ENCODE results near the gene AKR1B15.

Gene AKR1B15

DNA sequence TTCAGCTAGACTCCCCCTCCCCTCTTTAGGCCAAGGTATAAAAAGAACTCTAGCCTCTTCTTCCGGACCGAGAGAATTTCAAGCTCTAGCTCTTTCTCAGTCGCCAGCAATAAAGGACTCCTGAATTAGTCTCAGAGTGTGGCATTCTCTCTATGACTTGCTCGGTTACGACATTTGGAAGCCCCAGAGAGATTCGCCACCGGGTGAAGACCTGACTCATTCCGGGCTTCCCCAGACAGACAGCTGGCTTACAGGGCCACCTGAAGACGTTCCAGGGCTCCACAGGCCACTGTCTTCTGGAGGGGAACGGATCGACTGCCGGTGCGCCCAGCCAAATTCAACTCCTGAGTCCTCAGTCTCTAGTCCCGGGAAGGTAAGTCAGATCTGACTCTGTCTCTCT is at the start of gene AKR1B15:
AKR1B15 (plus strand) TSS at position 234 of the 400 bp plus-strand sequence. CDS start 15,510 bp downstream, outside the sequence.
- ChIA-PET POLR2A (no interaction called here), CTCF (interaction anchor here (1.2 to 8.2 kb wide), 13 partner anchors 9 to 131 kb away, joined by 3 to 98 read pairs (median 29); partner anchors contain the start of gene AKR1B10)
- TF ChIP-seq, protein P1, sequence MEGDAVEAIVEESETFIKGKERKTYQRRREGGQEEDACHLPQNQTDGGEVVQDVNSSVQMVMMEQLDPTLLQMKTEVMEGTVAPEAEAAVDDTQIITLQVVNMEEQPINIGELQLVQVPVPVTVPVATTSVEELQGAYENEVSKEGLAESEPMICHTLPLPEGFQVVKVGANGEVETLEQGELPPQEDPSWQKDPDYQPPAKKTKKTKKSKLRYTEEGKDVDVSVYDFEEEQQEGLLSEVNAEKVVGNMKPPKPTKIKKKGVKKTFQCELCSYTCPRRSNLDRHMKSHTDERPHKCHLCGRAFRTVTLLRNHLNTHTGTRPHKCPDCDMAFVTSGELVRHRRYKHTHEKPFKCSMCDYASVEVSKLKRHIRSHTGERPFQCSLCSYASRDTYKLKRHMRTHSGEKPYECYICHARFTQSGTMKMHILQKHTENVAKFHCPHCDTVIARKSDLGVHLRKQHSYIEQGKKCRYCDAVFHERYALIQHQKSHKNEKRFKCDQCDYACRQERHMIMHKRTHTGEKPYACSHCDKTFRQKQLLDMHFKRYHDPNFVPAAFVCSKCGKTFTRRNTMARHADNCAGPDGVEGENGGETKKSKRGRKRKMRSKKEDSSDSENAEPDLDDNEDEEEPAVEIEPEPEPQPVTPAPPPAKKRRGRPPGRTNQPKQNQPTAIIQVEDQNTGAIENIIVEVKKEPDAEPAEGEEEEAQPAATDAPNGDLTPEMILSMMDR (IDR thresholded peaks at IDR 0.05; ENCODE audit: insufficient read depth, low read length, missing control alignments), result no peak
- no peak for DNase-seq (ENCODE audit: low read depth, low spot score)
- no peak within 1 kb of the TSS for H3K4me3 ChIP-seq (ENCODE audit: low read depth, low read length)

DNA sequence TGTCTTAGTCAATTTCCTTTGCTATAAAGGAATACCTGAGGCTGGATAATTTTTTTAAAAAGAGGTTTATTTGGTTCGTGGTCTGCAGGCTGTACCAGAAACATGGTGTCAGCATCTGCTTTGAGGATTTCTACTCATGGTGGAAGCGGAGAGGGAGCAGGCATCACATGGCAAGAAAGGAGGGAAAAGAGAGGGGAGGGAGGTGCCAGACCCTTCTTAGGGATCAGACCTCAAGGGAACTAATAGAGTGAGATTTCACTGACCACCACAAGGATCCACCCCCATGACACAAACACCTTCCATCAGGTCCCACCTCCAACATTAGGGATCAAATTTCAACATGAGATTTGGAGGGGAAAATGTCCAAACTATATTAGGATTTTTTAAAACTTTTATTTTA is 48.5 kb upstream of the AKR1B15 start:
- ChIA-PET CTCF (interaction anchor here (1.1 to 1.7 kb wide), 4 partner anchors 12 to 67 kb away, joined by 3 to 8 read pairs (median 6); no protein-coding TSS in a partner anchor), POLR2A (no interaction called here)
- H3K4me3 ChIP-seq (ENCODE audit: low read depth, low read length), result no peak overlapping the region
- TF ChIP-seq, protein P1 (IDR thresholded peaks at IDR 0.05; ENCODE audit: insufficient read depth, low read length, missing control alignments), result no peak
- no peak for DNase-seq (ENCODE audit: low read depth, low spot score)

DNA sequence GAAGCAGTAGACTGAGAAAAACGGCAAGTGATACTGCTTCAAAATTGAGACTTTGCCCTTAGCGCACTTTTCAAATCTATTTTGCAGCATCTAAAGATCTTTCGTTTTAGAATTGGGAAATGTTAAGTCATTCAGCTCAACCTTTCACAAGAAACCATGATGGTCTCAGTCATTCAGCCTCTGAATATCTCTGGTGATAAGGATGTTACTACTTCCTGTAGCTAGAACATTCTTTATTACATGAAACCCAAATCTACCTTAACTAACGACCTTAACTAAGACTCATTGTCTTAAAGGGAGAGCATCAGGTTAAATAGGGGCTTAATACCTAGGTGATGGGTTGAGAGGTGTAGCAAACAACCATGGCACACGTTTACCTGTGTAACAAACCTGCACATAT is 47.9 kb upstream of the AKR1B15 start:
- no peak for DNase-seq (ENCODE audit: low read depth, low spot score)
- TF ChIP-seq, protein P1 (IDR thresholded peaks at IDR 0.05; ENCODE audit: insufficient read depth, low read length, missing control alignments), result no peak
- H3K4me3 ChIP-seq (ENCODE audit: low read depth, low read length), result no peak overlapping the region
- POLR2A ChIA-PET, result no interaction called here
- CTCF ChIA-PET, result interaction anchor here (1.1 to 1.7 kb wide), 3 partner anchors 11 to 68 kb away, joined by 3 to 8 read pairs (median 6); no protein-coding TSS in a partner anchor

DNA sequence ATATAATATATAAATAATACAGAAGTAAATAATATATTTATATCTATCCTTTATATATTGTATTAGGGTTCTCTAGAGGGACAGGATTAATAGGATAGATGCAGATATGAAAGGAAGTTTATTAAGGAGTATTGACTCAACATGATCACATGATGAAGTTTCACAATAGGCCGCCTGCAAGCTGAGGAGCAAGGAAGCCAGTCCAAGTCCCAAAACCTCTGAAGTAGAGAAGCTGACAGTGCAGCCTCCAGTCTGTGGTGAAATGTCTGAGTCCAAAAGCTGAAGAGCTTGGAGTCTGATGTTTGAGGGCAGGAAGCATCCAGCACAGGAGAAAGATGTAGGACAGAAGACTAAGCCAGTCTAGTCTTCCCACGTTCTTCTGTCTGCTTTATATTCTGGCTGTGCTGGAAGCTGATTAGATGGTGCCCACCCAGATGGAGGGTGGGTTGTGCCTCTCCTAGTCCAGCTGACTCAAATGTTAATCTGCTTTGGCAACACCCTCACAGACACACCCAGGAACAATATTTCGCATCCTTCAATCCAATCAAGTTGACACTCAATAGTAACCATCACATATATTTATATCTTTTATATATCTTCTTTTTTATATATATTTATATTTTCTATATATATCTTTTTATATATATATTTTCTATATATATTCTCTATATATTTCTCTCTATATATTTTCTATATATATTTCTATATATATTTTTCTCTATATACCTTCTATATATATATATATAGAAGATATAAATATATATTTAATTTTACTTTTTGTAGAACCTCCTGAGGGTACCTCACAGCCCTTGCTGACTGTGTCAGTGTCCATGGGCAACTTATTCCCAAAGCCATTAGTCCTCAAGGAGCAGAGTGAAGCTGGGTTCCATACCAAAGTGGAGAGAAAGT is 46.2 kb upstream of the AKR1B15 start:
- ChIA-PET POLR2A (no interaction called here), CTCF (interaction anchor here (0.9 to 2.8 kb wide), 6 partner anchors 8 to 104 kb away, joined by 3 to 18 read pairs (median 6); no protein-coding TSS in a partner anchor)
- H3K4me3 ChIP-seq (ENCODE audit: low read depth, low read length), result no peak overlapping the region
- TF ChIP-seq, protein P1 (IDR thresholded peaks at IDR 0.05; ENCODE audit: insufficient read depth, low read length, missing control alignments), result no peak
- no peak for DNase-seq (ENCODE audit: low read depth, low spot score)

GRCh38 chr7:134504660-134505164 is 44.2 kb upstream of the AKR1B15 start:
- DNase-seq (ENCODE audit: low read depth, low spot score), result no peak
- no peak overlapping the region for H3K4me3 ChIP-seq (ENCODE audit: low read depth, low read length)
- POLR2A ChIA-PET, result no interaction called here
- TF ChIP-seq, protein P1 (IDR thresholded peaks at IDR 0.05; ENCODE audit: insufficient read depth, low read length, missing control alignments), result no peak
- CTCF ChIA-PET, result interaction anchor here (0.6 to 2.8 kb wide), 3 partner anchors 9 to 72 kb away, joined by 3 to 18 read pairs (median 4); no protein-coding TSS in a partner anchor

DNA sequence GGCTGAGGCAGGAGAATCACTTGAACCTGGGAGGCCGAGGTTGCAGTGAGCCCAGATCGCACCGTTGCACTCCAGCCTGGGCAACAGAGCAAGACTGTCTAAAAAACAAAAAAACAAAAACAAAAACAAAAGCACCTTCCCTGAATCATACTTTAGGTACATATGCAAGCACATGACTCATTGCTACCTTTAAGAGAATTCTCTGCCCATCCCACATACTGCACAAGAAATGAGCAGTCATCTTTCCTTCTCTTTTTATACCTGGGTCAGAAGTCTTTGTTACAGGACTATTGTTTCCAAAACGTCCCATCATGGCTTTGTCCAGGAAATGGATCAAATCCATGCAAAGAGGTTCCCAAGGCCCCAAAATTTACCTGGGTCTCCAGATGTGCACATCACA is 43.1 kb upstream of the AKR1B15 start:
- POLR2A ChIA-PET, result no interaction called here
- DNase-seq (ENCODE audit: low read depth, low spot score), result no peak
- CTCF ChIA-PET, result interaction anchor here (1.5 to 9.8 kb wide), 3 partner anchors 9 to 76 kb away, joined by 4 to 417 read pairs (median 8); no protein-coding TSS in a partner anchor
- TF ChIP-seq, protein P1 (IDR thresholded peaks at IDR 0.05; ENCODE audit: insufficient read depth, low read length, missing control alignments), result no peak
- H3K4me3 ChIP-seq (ENCODE audit: low read depth, low read length), result no peak overlapping the region
